Fibroblast of lung (primary cell): ENCODE data around the gene LSAMP. TPM values are rescaled to one million over a fixed set of nuclear protein-coding genes. Genes with fewer than 3 reads are reported as not detected.

Experiments
- DNase-seq, 2 donors: peaks; one replicate each; pipeline versions ENCODE4 v3.0.0 to v3.0.0-alpha.2; 2010; ENCODE audit warnings: low read depth in 2 of 2
- H2AFZ ChIP-seq: 2 replicates; pipeline ENCODE4 v1.5.1; 2012; ENCODE audit warnings: low read length, control low read depth, inconsistent platforms
- H3K27ac ChIP-seq: 2 replicates; pipeline ENCODE4 v1.5.1; 2011; ENCODE audit warnings: low read length, control low read depth; ENCODE audit not compliant: insufficient read depth
- H3K27me3 ChIP-seq: 2 replicates; pipeline ENCODE4 v1.5.1; 2011; ENCODE audit warnings: mild to moderate bottlenecking, low read length; ENCODE audit not compliant: control insufficient read depth, insufficient read depth
- H3K36me3 ChIP-seq: 2 replicates; pipeline ENCODE4 v1.5.1; 2011; ENCODE audit warnings: low read length; ENCODE audit not compliant: control insufficient read depth, insufficient read depth
- H3K4me1 ChIP-seq: 2 replicates; pipeline ENCODE4 v1.5.1; 2011; ENCODE audit warnings: low read length; ENCODE audit not compliant: control insufficient read depth, insufficient read depth; ENCODE audit errors: extremely low read depth
- H3K4me2 ChIP-seq: 2 replicates; pipeline ENCODE4 v1.5.1; 2011; ENCODE audit warnings: low read length, control low read depth; ENCODE audit not compliant: insufficient read depth; ENCODE audit errors: extremely low read depth
- H3K4me3 ChIP-seq, 4 experiments: fragments of 200-600 bp in 1 of 4; sonication (generic) in 1 of 4; replicated peaks in 1 of 4; 2 replicates each; pipeline ENCODE4 v1.5.1; 2011 to 2016; ENCODE audit warnings: low read length in 4 of 4, low read depth in 3 of 4, mild to moderate bottlenecking in 3 of 4, control low read depth in 2 of 4, inconsistent platforms in 1 of 4, mixed read lengths in 1 of 4; ENCODE audit not compliant: insufficient read depth in 1 of 4; ENCODE audit errors: control extremely low read depth in 1 of 4
- H3K79me2 ChIP-seq: 2 replicates; pipeline ENCODE4 v1.5.1; 2012; ENCODE audit warnings: mild to moderate bottlenecking, low read length, inconsistent platforms; ENCODE audit not compliant: control insufficient read depth, insufficient read depth
- H3K9ac ChIP-seq: 2 replicates; pipeline ENCODE4 v1.5.1; 2011; ENCODE audit warnings: mild to moderate bottlenecking, low read length, control low read depth; ENCODE audit not compliant: insufficient read depth
- H3K9me3 ChIP-seq: 2 replicates; pipeline ENCODE4 v1.5.1; 2012; ENCODE audit warnings: low read depth, low read length; ENCODE audit not compliant: control insufficient read depth, insufficient read depth
- H4K20me1 ChIP-seq: 2 replicates; pipeline ENCODE4 v1.5.1; 2011; ENCODE audit warnings: low read length; ENCODE audit not compliant: control insufficient read depth, insufficient read depth; ENCODE audit errors: extremely low read depth
- CTCF ChIP-seq, 2 donors: IDR thresholded peaks in 1 of 2; conservative IDR thresholded peaks in 1 of 2; 1 replicate in 1 of 2; 2 replicates in 1 of 2; pipeline ENCODE4 v1.5.1; 2011 to 2012; ENCODE audit warnings: low read length in 2 of 2, control low read depth in 1 of 2, inconsistent platforms in 1 of 2, low read depth in 1 of 2, mild to moderate bottlenecking in 1 of 2
- EZH2 ChIP-seq: IDR thresholded peaks from 2 replicates; pipeline ENCODE4 v1.5.1; 2012; ENCODE audit warnings: low read length, control low read depth, mild to moderate bottlenecking; ENCODE audit errors: missing control alignments
- polyA plus RNA-seq, 2 donors: library from polyadenylated mRNA; depleted of rRNA in 1 of 2; stranded (reverse) in 1 of 2; unstranded in 1 of 2; fragments of >200 nt; gene quantifications; 2 replicates each; pipeline ENCODE4 v1.2.1, GENCODE V29; 2011 to 2012; ENCODE audit warnings: missing spikeins in 1 of 2
- total RNA-seq: library from RNA; depleted of rRNA; stranded (reverse); fragments of >200 nt; gene quantifications from 2 replicates; pipeline ENCODE4 v1.2.1, GENCODE V29; 2014

The LSAMP gene
- total and polyA plus RNA-seq, 2 donors (not counting 1 experiment from before 2014, with no cell fraction given): 4.8 to 5.9 TPM

- Histone ChIP-seq H3K4me2 (peak overlapping the region; percentile 61), H2AFZ (no peak overlapping the region), H3K9me3 (no peaks in the 10 kb centered on the region), H3K4me1 (no peaks in the 10 kb centered on the region), H3K9ac (no peak overlapping the region), H3K79me2 (no peaks in the 10 kb centered on the region), H3K27ac (no peak overlapping the region), H3K36me3 (no peaks in the 10 kb centered on the region), H3K4me3 (peak overlapping the region in 3 of 4 experiments; percentile 15 to 87 (median 38)), H3K27me3 (no peaks in the 10 kb centered on the region), H4K20me1 (no peaks in the 10 kb centered on the region)
- DNase-seq: peak; percentile 29 to 56
- TF ChIP-seq CTCF (conservative IDR thresholded peaks at IDR 0.05 in 1 of 2, IDR thresholded peaks at IDR 0.05 in 1 of 2; ENCODE audit: low read depth in 1 of 2, low read length in 2 of 2): no peak
- no peak for TF ChIP-seq EZH2
Observed at GRCh38 chr3:116443191-116443661, 2.1 kb downstream of the LSAMP start.

GRCh38 chr3:116442331-116443021 is 2.8 kb downstream of the LSAMP start:
- H4K20me1 ChIP-seq: no peaks in the 10 kb centered on the region
- no peaks in the 10 kb centered on the region for H3K36me3 ChIP-seq
- no peak overlapping the region for H3K27ac ChIP-seq
- no peaks in the 10 kb centered on the region for H3K4me1 ChIP-seq
- no peak for TF ChIP-seq CTCF (conservative IDR thresholded peaks at IDR 0.05 in 1 of 2, IDR thresholded peaks at IDR 0.05 in 1 of 2; ENCODE audit: low read depth in 1 of 2, low read length in 2 of 2)
- no peak for TF ChIP-seq EZH2
- H3K9me3 ChIP-seq: no peaks in the 10 kb centered on the region
- H3K9ac ChIP-seq: no peak overlapping the region
- H3K4me3 ChIP-seq: peak overlapping the region in 1 of 4 experiments; percentile 87
- no peaks in the 10 kb centered on the region for H3K79me2 ChIP-seq
- peak overlapping the region; percentile 61 for H3K4me2 ChIP-seq
- DNase-seq: peak in 1 of 2 donors; percentile 77
- no peak overlapping the region for H2AFZ ChIP-seq
- no peaks in the 10 kb centered on the region for H3K27me3 ChIP-seq

GRCh38 chr3:116441652-116442051 is 3.6 kb downstream of the LSAMP start:
- Histone ChIP-seq H3K36me3 (no peaks in the 10 kb centered on the region), H3K4me2 (no peak overlapping the region)
- DNase-seq: peak in 1 of 2 donors; percentile 33

More at GRCh38 chr3:116441652-116442051, 3.6 kb downstream of the LSAMP start:
- H3K9me3 ChIP-seq: no peaks in the 10 kb centered on the region
- no peak overlapping the region for H3K9ac ChIP-seq
- no peaks in the 10 kb centered on the region for H3K4me1 ChIP-seq
- no peaks in the 10 kb centered on the region for H3K27me3 ChIP-seq
- no peak overlapping the region for H3K27ac ChIP-seq
- H3K4me3 ChIP-seq: no peak overlapping the region
- no peak overlapping the region for H2AFZ ChIP-seq
- H4K20me1 ChIP-seq: no peaks in the 10 kb centered on the region
- TF ChIP-seq CTCF (conservative IDR thresholded peaks at IDR 0.05 in 1 of 2, IDR thresholded peaks at IDR 0.05 in 1 of 2; ENCODE audit: low read depth in 1 of 2, low read length in 2 of 2) (no peak), EZH2 (no peak)
- no peaks in the 10 kb centered on the region for H3K79me2 ChIP-seq
